Uterus (tissue), 2 donors: ENCODE results near the gene PLXNA2.

Source experiments
- CTCF ChIP-seq, 4 experiments: fragments of 200-600 bp in 2 of 4; fragments of 450-650 bp in 2 of 4; sonication (generic) in 2 of 4; IDR thresholded peaks; one replicate each; pipeline ENCODE4 v1.5.1; 2016 to 2019; ENCODE audit warnings: antibody characterized with exemption in 4 of 4, mild to moderate bottlenecking in 2 of 4, moderate library complexity in 1 of 4
- POLR2A ChIP-seq, 2 donors: fragments of 450-650 bp; IDR thresholded peaks; one replicate each; pipeline ENCODE4 v1.6.1; 2016; ENCODE audit warnings: antibody characterized with exemption in 2 of 2, mild to moderate bottlenecking in 1 of 2, moderate library complexity in 1 of 2

GRCh38 chr1:208209286-208209685 is 34.9 kb downstream of the PLXNA2 start:
- TF ChIP-seq CTCF (IDR thresholded peaks at IDR 0.05) = no peak
- TF ChIP-seq POLR2A (IDR thresholded peaks at IDR 0.05) = no peak
